HepG2 (cell line): ENCODE data around the gene ARPC3. TPM values are rescaled to one million over a fixed set of nuclear protein-coding genes. Genes with fewer than 3 reads are reported as not detected.
A peak's percentile ranks its signal among the peaks of the same experiment; 100 is the strongest.

ENCODE experiments used
- ASH2L ChIP-seq: fragments of 300-600, 200-600 bp; sonication (generic); IDR thresholded peaks from 2 replicates; pipeline ENCODE4 v1.7.0; 2017; ENCODE audit warnings: low read depth, mild to moderate bottlenecking, moderate library complexity, mixed read lengths, low read length; ENCODE audit not compliant: insufficient read length
- CC2D1A ChIP-seq: sonication (generic); formaldehyde crosslinking; IDR thresholded peaks from 2 replicates; pipeline ENCODE4 v1.8.1; 2023; ENCODE audit warnings: mild to moderate bottlenecking, missing genetic modification reagents
- FOXP1 ChIP-seq, 2 experiments: fragments of 450-650 bp in 1 of 2; IDR thresholded peaks; 2 replicates each; pipeline ENCODE4 v1.6.1; 2017 to 2018; ENCODE audit warnings: antibody characterized with exemption in 1 of 2
- GFI1 ChIP-seq: sonication (generic); formaldehyde crosslinking; IDR thresholded peaks from 2 replicates; pipeline ENCODE4 v1.5.0; 2020; ENCODE audit warnings: missing genetic modification reagents, mild to moderate bottlenecking, borderline replicate concordance
- HOXA9 ChIP-seq: sonication (generic); formaldehyde crosslinking; IDR thresholded peaks from 2 replicates; pipeline ENCODE4 v1.8.1; 2022; ENCODE audit warnings: missing genetic modification reagents, mild to moderate bottlenecking, moderate library complexity, borderline replicate concordance
- MATR3 ChIP-seq: sonication (generic); formaldehyde crosslinking; IDR thresholded peaks from 2 replicates; pipeline ENCODE4 v1.4.0; 2020; ENCODE audit warnings: missing genetic modification reagents
- NFKB2 ChIP-seq: sonication (generic); formaldehyde crosslinking; IDR thresholded peaks from 2 replicates; pipeline ENCODE4 v1.4.0; 2020; ENCODE audit warnings: missing genetic modification reagents, borderline replicate concordance
- ZBTB7A ChIP-seq: sonication (generic); formaldehyde crosslinking; IDR thresholded peaks from 2 replicates; pipeline ENCODE4 v1.8.0; 2022; ENCODE audit warnings: mild to moderate bottlenecking, missing genetic modification reagents
- ZNF136 ChIP-seq: sonication (generic); formaldehyde crosslinking; IDR thresholded peaks from 2 replicates; pipeline ENCODE4 v1.8.1; 2022; ENCODE audit warnings: low read depth, mild to moderate bottlenecking, moderate library complexity, missing genetic modification reagents
- ZNF263 ChIP-seq: sonication (generic); formaldehyde crosslinking; IDR thresholded peaks from 2 replicates; pipeline ENCODE4 v1.4.0; 2020; ENCODE audit warnings: missing genetic modification reagents
- ZNF329 ChIP-seq: sonication (generic); formaldehyde crosslinking; IDR thresholded peaks from 2 replicates; pipeline ENCODE4 v1.9.0; 2021; ENCODE audit warnings: low read depth, mild to moderate bottlenecking, missing genetic modification reagents
- ZNF432 ChIP-seq: sonication (generic); formaldehyde crosslinking; IDR thresholded peaks from 2 replicates; pipeline ENCODE4 v1.5.0; 2020; ENCODE audit warnings: missing genetic modification reagents, mild to moderate bottlenecking, borderline replicate concordance
- ZNF670 ChIP-seq: sonication (generic); formaldehyde crosslinking; IDR thresholded peaks from 2 replicates; pipeline ENCODE4 v1.8.0; 2022; ENCODE audit warnings: mild to moderate bottlenecking, missing genetic modification reagents, borderline replicate concordance
- ZSCAN29 ChIP-seq: sonication (generic); formaldehyde crosslinking; conservative IDR thresholded peaks from 2 replicates; pipeline ENCODE4 v1.4.0; 2020; ENCODE audit warnings: mild to moderate bottlenecking, missing genetic modification reagents
- polyA plus RNA-seq, 8 experiments: library from polyadenylated mRNA; depleted of rRNA in 3 of 8; stranded (reverse) in 7 of 8; unstranded in 1 of 8; fragments of >200 nt; fragmentation: Illumina TruSeq in 4 of 8; extraction: Trizol in 4 of 8; gene quantifications; 2 replicates each; pipeline versions ENCODE4 v1.2.1 to v1.2.3, GENCODE V29; 2011 to 2016; ENCODE audit warnings: low read depth in 4 of 8, missing spikeins in 1 of 8, mixed read lengths in 1 of 8; ENCODE audit not compliant: insufficient read depth in 1 of 8
- total RNA-seq, 5 experiments: library from RNA; depleted of rRNA; stranded (reverse); fragments of >200 nt; fragmentation: Illumina TruSeq; extraction: Trizol; gene quantifications; 2 replicates each; pipeline ENCODE4 v1.2.3, GENCODE V29; 2016; ENCODE audit warnings: low read depth in 1 of 5
- TF ChIP-seq, protein P1 (sequence below): sonication (generic); formaldehyde crosslinking; IDR thresholded peaks from 2 replicates; pipeline ENCODE4 v1.9.0; 2021; ENCODE audit warnings: missing genetic modification reagents, mild to moderate bottlenecking, borderline replicate concordance
- TF ChIP-seq, protein P2 (sequence below): sonication (generic); formaldehyde crosslinking; IDR thresholded peaks from 2 replicates; pipeline ENCODE4 v1.4.0; 2020; ENCODE audit warnings: missing genetic modification reagents
- TF ChIP-seq, protein P3 (sequence below): sonication (generic); formaldehyde crosslinking; IDR thresholded peaks from 2 replicates; pipeline ENCODE4 v1.4.0; 2020; ENCODE audit warnings: mild to moderate bottlenecking, missing genetic modification reagents
- TF ChIP-seq, protein P4 (sequence below): sonication (generic); formaldehyde crosslinking; IDR thresholded peaks from 2 replicates; pipeline ENCODE4 v1.5.0; 2020; ENCODE audit warnings: missing genetic modification reagents
- TF ChIP-seq, protein P5 (sequence below): sonication (generic); formaldehyde crosslinking; IDR thresholded peaks from 2 replicates; pipeline ENCODE4 v1.5.0; 2020; ENCODE audit warnings: mild to moderate bottlenecking, low read depth, missing genetic modification reagents, borderline replicate concordance

Gene ARPC3
- total and polyA plus RNA-seq, 2 of the 13 experiments (the other 11 are each of a cell fraction or from before 2014, with no cell fraction given) = 32.7 to 234 TPM

DNA sequence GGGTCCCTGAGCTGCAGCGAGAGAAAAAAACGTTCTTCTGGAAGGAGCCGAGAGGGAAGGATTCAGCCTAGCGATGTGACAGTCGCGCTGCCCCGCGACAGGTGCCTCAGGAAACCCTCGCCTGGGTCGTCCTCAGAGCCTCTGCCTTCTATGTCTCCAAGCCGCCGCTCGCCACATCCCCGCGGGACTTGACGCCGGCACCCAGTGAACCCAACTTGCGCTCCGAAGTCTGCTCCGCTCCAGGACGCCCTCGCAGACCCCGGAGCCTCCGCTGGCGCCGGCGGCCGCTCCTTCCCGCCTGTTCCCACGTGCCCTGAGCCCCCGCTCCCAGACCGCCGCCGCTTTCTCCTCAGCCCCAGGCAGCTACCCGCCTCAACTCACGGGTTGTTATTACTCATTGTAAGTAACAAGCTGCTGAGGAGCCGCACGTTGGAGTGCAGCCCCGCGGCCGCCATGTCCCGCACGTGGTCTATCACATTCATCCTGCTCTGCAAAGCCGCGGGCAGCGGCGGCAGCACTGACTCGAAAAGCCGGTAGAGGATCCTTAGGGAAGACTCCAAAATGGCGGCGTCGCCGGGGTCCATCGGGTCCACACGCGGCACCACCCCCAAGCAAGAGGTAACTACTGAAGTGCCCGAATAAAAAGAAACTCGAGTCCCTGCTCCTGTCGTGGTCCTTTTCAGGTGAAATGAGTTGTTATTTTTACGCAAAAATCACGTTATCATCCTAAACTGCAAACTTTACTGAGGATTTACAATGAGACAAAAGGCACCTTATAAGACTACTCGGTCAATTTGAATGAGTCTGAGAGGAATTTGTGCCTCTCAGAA lies 46.8 kb downstream of the ARPC3 start, which contains the start of gene ANAPC7 (continued):
- TF ChIP-seq ZNF432 (0 out of 2 replicates have a peak, but pooled peaks have one; percentile 62), CC2D1A (CRISPR knock-in tag) (no peak), FOXP1 (IDR thresholded peaks at IDR 0.05) (no peak), FOXP1 (CRISPR knock-in tag; IDR thresholded peaks at IDR 0.05) (no peak), ZNF329 (CRISPR knock-in tag) (0 out of 2 replicates have a peak, but pooled peaks have one; percentile 58), MATR3 (CRISPR knock-in tag) (no peak), ZNF670 (CRISPR knock-in tag) (peak; percentile 56; the same call in 1 of the 2 replicates), ZBTB7A (CRISPR knock-in tag) (no peak; the same call in 1 of the 2 replicates), GFI1 (no peak), ZSCAN29 (CRISPR knock-in tag) (no peak), NFKB2 (CRISPR knock-in tag) (0 out of 2 replicates have a peak, but pooled peaks have one; percentile 67), ASH2L (peak; percentile 94), ZNF263 (peak; percentile 48; the same call in 1 of the 2 replicates), HOXA9 (CRISPR knock-in tag) (no peak; the same call in 1 of the 2 replicates), ZNF136 (0 out of 2 replicates have a peak, but pooled peaks have one; percentile 12)
- TF ChIP-seq, protein P1, sequence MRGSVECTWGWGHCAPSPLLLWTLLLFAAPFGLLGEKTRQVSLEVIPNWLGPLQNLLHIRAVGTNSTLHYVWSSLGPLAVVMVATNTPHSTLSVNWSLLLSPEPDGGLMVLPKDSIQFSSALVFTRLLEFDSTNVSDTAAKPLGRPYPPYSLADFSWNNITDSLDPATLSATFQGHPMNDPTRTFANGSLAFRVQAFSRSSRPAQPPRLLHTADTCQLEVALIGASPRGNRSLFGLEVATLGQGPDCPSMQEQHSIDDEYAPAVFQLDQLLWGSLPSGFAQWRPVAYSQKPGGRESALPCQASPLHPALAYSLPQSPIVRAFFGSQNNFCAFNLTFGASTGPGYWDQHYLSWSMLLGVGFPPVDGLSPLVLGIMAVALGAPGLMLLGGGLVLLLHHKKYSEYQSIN (CRISPR knock-in tag) = no peak
- TF ChIP-seq, protein P2, sequence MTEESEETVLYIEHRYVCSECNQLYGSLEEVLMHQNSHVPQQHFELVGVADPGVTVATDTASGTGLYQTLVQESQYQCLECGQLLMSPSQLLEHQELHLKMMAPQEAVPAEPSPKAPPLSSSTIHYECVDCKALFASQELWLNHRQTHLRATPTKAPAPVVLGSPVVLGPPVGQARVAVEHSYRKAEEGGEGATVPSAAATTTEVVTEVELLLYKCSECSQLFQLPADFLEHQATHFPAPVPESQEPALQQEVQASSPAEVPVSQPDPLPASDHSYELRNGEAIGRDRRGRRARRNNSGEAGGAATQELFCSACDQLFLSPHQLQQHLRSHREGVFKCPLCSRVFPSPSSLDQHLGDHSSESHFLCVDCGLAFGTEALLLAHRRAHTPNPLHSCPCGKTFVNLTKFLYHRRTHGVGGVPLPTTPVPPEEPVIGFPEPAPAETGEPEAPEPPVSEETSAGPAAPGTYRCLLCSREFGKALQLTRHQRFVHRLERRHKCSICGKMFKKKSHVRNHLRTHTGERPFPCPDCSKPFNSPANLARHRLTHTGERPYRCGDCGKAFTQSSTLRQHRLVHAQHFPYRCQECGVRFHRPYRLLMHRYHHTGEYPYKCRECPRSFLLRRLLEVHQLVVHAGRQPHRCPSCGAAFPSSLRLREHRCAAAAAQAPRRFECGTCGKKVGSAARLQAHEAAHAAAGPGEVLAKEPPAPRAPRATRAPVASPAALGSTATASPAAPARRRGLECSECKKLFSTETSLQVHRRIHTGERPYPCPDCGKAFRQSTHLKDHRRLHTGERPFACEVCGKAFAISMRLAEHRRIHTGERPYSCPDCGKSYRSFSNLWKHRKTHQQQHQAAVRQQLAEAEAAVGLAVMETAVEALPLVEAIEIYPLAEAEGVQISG = peak; percentile 59
- TF ChIP-seq, protein P3, sequence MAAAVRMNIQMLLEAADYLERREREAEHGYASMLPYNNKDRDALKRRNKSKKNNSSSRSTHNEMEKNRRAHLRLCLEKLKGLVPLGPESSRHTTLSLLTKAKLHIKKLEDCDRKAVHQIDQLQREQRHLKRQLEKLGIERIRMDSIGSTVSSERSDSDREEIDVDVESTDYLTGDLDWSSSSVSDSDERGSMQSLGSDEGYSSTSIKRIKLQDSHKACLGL (CRISPR knock-in tag) = peak; percentile 97
- TF ChIP-seq, protein P4, sequence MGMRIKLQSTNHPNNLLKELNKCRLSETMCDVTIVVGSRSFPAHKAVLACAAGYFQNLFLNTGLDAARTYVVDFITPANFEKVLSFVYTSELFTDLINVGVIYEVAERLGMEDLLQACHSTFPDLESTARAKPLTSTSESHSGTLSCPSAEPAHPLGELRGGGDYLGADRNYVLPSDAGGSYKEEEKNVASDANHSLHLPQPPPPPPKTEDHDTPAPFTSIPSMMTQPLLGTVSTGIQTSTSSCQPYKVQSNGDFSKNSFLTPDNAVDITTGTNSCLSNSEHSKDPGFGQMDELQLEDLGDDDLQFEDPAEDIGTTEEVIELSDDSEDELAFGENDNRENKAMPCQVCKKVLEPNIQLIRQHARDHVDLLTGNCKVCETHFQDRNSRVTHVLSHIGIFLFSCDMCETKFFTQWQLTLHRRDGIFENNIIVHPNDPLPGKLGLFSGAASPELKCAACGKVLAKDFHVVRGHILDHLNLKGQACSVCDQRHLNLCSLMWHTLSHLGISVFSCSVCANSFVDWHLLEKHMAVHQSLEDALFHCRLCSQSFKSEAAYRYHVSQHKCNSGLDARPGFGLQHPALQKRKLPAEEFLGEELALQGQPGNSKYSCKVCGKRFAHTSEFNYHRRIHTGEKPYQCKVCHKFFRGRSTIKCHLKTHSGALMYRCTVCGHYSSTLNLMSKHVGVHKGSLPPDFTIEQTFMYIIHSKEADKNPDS (CRISPR knock-in tag) = no peak
- TF ChIP-seq, protein P5, sequence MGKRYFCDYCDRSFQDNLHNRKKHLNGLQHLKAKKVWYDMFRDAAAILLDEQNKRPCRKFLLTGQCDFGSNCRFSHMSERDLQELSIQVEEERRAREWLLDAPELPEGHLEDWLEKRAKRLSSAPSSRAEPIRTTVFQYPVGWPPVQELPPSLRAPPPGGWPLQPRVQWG (CRISPR knock-in tag) = no peak
